Suprapubic skin (tissue), 4 donors: ENCODE measurements around the gene PIGC.

Experiments used
- CTCF ChIP-seq, 2 donors: fragments of 200-600 bp in 1 of 2; fragments of 450-650 bp in 1 of 2; sonication (generic) in 1 of 2; IDR thresholded peaks; one replicate each; pipeline ENCODE4 v1.5.1; 2016 to 2019; ENCODE audit warnings: antibody characterized with exemption in 2 of 2, mild to moderate bottlenecking in 1 of 2, moderate library complexity in 1 of 2
- EP300 ChIP-seq: sonication (generic); formaldehyde crosslinking; IDR thresholded peaks from one replicate; pipeline ENCODE4 v1.6.1; 2017; ENCODE audit warnings: antibody characterized with exemption
- POLR2A ChIP-seq, 2 donors: fragments of 450-650 bp; IDR thresholded peaks; one replicate each; pipeline ENCODE4 v1.6.1; 2017; ENCODE audit warnings: antibody characterized with exemption in 2 of 2, mild to moderate bottlenecking in 2 of 2, moderate library complexity in 2 of 2
- POLR2AphosphoS5 ChIP-seq, 3 donors: sonication (generic); formaldehyde crosslinking; IDR thresholded peaks; one replicate each; pipeline ENCODE4 v1.6.1; 2017; ENCODE audit warnings: antibody characterized with exemption in 3 of 3

GRCh38 chr1:172410027-172410426 lies 33.8 kb downstream of the PIGC start:
- TF ChIP-seq POLR2AphosphoS5 (IDR thresholded peaks at IDR 0.05) (no peak), CTCF (IDR thresholded peaks at IDR 0.05) (no peak), EP300 (no peak), POLR2A (IDR thresholded peaks at IDR 0.05) (no peak)
